ENCODE results near the gene C1RL. TPM values are rescaled to one million over a fixed set of nuclear protein-coding genes. Genes with fewer than 3 reads are reported as not detected.
A peak's percentile ranks its signal among the peaks of the same experiment; 100 is the strongest.

Gene C1RL
- total RNA-seq, 2 experiments from 2014 or later, result 8.6 to 10.1 TPM

DNA sequence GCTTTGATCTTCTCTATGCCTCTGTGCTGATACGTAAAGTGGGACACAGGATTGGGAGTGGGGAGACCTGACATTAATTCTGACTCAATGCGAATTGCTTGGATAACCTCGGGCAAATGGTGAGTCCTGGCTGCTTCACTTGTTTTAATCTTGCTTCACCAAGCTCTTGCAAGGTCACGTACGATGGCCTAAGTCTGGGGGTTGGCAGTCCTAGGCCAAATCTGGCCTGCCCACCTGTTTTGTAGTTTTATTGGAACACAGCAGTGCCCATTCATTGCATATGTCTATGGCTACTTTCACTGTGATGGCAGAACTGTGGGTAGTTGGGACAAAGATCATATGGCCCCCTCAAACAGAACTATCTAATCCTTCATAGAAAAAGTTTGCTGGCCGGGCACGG, 34.5 kb upstream of the C1RL start:
- H3K4me3 Mint-ChIP-seq, result no peak overlapping the region
- H3K27me3 Mint-ChIP-seq, result no peaks in the 10 kb centered on the region
- no peaks in the 10 kb centered on the region for H3K9me3 Mint-ChIP-seq
- peaks cover 10% of the 10 kb centered on the region for H3K36me3 Mint-ChIP-seq
- no peak for DNase-seq
- H3K27ac Mint-ChIP-seq, result no peak overlapping the region
- H3K4me1 Mint-ChIP-seq, result peaks cover 3% of the 10 kb centered on the region

DNA sequence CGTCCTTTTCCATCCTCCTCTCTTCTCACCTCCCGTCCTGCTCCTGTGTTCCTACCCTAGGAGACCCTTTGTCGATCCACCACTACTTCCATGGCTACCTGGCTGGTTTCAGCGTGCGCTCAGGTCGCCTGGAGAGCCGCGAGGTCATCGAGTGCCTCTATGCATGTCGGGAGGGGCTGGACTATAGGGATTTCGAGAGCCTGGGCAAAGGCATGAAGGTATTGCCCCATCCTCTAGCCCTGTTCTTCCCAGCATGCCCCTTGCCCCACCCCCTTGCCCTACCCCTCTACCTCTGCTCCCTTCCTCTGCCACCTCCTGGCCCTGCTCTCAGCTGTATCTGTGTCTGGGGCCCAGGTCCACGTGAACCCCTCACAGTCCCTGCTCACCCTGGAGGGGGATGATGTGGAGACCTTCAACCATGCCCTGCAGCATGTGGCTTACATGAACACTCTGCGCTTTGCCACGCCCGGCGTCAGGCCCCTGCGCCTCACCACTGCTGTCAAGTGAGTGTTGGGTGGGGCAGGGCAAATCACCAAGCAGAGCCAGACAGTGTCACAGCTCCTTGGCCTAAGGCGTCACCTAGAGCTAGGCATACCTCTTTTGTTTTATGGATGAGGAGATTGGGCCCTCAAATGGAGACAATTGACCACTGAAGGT, 33.9 kb upstream of the C1RL start:
- no peak overlapping the region for H3K4me3 Mint-ChIP-seq
- H3K9me3 Mint-ChIP-seq, result no peaks in the 10 kb centered on the region
- peaks cover 9% of the 10 kb centered on the region for H3K36me3 Mint-ChIP-seq
- H3K27ac Mint-ChIP-seq, result no peak overlapping the region
- H3K4me1 Mint-ChIP-seq, result peaks cover 3% of the 10 kb centered on the region
- no peaks in the 10 kb centered on the region for H3K27me3 Mint-ChIP-seq
- DNase-seq, result no peak

DNA sequence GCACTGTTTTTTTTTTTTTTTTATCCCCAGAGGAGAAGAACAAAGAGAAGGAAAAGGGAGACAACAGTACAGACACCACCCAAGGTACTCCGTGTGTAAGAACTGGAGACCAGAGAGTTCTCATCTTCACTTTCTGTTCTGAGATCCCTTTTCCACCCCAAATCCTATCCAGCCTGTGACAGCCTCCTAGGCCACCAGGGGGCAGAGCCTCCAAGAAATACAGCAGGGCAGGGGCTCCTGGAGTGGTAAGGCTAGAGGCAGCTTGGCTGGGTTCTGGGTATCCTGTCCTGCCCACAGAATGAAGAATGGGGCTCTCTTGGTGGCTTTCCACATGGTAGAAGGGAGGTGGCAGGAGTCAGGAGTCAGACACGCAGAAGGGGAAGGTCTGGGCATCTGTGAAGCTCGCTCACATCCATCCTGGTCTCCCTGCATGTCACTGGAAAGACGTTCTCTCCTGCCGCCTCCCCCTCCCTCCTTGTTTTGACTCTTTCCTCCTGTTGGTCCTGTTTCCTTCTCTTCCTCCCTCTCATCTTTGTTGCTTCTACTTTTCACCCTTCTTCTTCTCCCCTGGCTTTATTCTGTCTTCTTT, 33.1 kb upstream of the C1RL start:
- Mint-ChIP-seq H3K36me3 (peaks cover 11% of the 10 kb centered on the region), H3K27ac (no peak overlapping the region), H3K4me1 (peaks cover 3% of the 10 kb centered on the region), H3K4me3 (no peak overlapping the region), H3K27me3 (no peaks in the 10 kb centered on the region), H3K9me3 (no peaks in the 10 kb centered on the region)
- peak; percentile 52 for DNase-seq

DNA sequence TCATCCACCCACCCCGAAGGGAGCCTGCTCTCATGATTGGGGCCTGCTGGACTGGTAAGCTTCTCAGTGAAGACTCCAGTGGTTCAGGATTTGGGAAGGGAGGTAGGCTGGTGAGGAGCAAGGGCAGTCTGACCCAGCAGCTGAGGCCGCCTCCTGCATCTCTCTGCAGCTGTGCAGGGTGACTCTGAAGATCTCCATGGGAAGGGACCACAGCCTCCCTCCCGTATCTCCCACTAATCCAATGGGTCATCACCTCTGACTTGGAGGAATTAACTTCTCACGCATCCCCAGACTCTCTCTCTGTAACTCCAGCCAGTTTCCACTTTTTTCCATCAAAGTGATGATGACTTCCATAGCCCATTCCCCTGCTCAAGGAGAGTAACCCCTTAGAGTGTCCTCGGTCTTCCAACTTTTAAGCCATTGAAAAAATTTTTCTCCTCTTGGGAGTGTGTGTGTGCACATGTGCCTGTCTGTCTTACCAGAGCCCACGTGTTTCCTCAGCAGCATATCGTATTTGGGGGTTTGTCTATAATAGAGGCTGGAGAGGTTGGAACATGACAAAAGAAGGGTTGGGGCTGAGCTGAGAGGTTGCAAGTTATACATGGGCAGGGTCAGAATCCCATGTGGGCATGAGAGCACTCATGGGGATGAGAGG, 32.5 kb upstream of the C1RL start:
- Mint-ChIP-seq H3K4me3 (no peak overlapping the region), H3K9me3 (no peaks in the 10 kb centered on the region), H3K27me3 (no peaks in the 10 kb centered on the region), H3K36me3 (peaks cover 11% of the 10 kb centered on the region), H3K27ac (no peak overlapping the region), H3K4me1 (peaks cover 3% of the 10 kb centered on the region)
- no peak for DNase-seq

DNA sequence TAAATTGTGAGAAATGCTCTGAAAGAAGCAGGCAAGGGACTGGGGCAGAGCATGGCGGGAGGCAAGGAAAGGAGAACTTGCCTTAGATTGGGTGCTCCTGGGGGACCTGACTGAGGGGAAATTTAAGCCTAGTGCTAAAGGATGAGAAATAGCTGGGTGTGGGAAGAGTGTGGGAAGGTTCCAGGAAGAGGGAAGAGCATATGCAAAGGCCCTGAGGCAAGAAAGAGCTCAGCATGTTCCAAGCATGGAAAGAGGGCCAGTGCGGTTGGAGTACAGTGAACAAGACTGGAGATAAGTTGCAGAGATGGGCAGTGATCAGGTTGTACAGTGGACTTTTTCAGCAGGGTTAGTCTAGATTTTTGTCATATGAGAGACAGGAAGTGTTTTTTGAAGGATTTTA, 30.2 kb upstream of the C1RL start:
- H3K36me3 Mint-ChIP-seq, result peaks cover 15% of the 10 kb centered on the region
- H3K27ac Mint-ChIP-seq, result no peak overlapping the region
- peaks cover 3% of the 10 kb centered on the region for H3K4me1 Mint-ChIP-seq
- no peak for DNase-seq
- H3K4me3 Mint-ChIP-seq, result no peak overlapping the region
- H3K9me3 Mint-ChIP-seq, result no peaks in the 10 kb centered on the region
- no peaks in the 10 kb centered on the region for H3K27me3 Mint-ChIP-seq

DNA sequence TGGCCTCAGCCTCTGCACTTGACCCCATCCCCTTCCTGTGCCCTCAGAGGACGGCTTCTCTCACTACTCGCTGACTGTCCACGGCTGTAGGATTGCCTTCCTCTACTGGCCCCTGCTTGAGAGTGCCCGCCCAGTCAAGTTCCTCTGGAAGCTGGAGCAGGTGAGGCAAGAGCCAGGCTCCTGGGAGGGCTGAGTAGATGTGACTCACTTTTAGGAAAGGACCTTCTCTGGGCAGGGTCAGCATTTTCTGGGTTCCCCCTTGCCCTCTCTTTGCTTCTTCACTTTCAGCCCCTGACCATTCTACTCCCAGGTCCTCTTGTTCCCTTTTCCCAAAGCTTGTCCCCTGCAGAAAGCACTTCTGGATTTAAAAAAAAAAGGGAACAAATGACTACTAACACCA, 28.9 kb upstream of the C1RL start:
- Mint-ChIP-seq H3K9me3 (no peaks in the 10 kb centered on the region), H3K4me3 (no peak overlapping the region), H3K27me3 (no peaks in the 10 kb centered on the region), H3K36me3 (peaks cover 12% of the 10 kb centered on the region), H3K4me1 (peaks cover 3% of the 10 kb centered on the region), H3K27ac (no peak overlapping the region)
- DNase-seq, result no peak

DNA sequence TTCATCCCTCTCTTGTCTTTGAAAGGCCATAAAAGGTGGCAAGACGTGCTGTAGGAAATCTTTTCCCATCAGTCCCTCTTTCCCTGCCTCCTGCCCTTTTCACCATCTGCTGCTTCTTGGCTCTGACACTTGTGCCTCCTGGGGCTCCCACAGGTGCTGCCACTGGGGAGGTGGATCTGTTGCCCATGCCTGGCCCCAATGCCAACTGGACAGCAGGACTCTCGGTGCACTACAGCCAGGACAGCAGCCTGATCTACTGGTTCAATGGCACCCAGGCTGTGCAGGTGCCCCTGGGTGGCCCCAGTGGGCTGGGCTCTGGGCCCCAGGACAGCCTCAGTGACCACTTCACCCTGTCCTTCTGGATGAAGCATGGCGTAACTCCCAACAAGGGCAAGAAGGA, 27.7 kb upstream of the C1RL start:
- DNase-seq, result no peak
- Mint-ChIP-seq H3K4me3 (no peak overlapping the region), H3K27me3 (no peaks in the 10 kb centered on the region), H3K36me3 (peaks cover 14% of the 10 kb centered on the region), H3K9me3 (no peaks in the 10 kb centered on the region), H3K4me1 (peaks cover 6% of the 10 kb centered on the region), H3K27ac (no peak overlapping the region)

DNA sequence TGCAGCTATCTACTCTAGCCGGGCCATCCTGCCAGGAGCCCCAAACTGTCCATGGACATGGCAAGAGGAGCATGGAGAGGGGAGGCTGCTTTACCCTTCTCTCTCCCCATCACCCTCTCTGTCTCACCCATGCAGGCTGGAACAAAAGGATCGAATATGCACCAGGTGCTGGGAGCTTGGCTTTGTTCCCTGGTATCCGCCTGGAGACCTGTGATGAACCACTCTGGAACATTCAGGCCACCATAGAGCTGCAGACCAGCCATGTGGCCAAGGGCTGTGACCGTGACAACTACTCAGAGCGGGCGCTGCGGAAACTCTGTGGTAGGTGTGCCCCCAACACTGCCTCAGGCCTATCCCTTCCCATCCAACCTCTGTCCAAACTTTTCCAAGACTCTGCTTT, 27.1 kb upstream of the C1RL start:
- H3K4me3 Mint-ChIP-seq, result no peak overlapping the region
- H3K27ac Mint-ChIP-seq, result no peak overlapping the region
- DNase-seq, result no peak
- H3K9me3 Mint-ChIP-seq, result no peaks in the 10 kb centered on the region
- peaks cover 11% of the 10 kb centered on the region for H3K36me3 Mint-ChIP-seq
- no peaks in the 10 kb centered on the region for H3K27me3 Mint-ChIP-seq
- H3K4me1 Mint-ChIP-seq, result peaks cover 11% of the 10 kb centered on the region

DNA sequence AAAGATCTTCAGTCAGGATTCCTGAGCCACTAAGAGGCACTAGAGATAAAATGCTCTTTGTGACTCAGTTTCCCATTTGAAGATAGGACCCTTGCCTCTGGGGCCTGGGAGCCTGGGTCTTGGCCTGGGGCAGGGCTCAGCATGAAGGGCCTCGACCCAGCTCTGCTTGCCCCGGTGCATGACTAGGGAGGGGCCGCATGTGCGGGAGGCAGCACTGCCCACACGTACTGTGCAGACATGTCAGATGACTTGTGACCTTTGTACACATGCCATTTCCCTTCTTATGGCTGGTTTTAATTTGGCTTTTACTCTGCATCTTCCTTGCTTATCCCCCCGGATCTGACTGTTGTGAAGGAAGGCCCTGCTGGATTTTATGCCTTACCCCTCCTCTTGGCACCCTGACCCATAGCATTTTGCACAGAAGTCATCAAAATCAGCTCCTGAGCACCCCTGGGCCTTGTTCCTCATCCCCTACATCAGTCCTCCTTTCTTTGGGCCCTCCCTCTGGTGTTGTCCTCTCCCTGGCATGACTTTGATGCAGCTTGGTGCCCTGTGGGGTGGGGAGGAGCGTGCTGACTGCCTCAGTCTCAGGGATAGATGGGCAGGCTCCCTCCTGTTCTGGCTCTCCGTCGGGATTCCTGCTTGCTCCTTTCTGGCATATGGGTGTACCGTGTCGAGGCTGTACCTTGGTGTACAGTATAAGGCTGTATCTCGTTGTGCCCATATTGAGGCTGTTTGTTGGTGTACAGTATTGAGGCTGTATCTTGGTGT, 25.6 kb upstream of the C1RL start:
- Mint-ChIP-seq H3K4me1 (peaks cover 16% of the 10 kb centered on the region), H3K27ac (no peak overlapping the region), H3K4me3 (no peak overlapping the region), H3K27me3 (no peaks in the 10 kb centered on the region), H3K9me3 (no peaks in the 10 kb centered on the region), H3K36me3 (peaks cover 11% of the 10 kb centered on the region)
- DNase-seq, result no peak

DNA sequence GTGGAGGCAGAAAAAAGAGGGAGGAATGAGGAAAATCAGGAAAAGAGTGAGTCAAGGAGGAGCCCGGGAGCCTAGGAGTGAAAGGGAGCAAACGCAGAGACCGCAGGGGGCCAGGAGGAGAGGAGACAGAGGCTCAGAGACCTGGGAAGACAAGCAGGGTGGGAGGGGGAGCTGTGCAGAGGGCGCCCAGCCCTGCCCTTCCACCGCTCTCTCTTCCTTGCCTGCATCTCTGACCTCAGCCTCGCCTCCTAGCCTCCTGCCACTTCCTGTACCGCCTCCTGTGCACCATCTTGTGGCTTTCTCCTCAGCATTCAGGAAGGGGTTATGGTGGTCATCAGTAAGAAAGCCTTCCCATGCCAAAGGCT, 22.5 kb upstream of the C1RL start:
- peak overlapping the region; percentile 69 for H3K27ac Mint-ChIP-seq
- H3K9me3 Mint-ChIP-seq, result no peaks in the 10 kb centered on the region
- peaks cover 20% of the 10 kb centered on the region for H3K4me1 Mint-ChIP-seq
- H3K4me3 Mint-ChIP-seq, result peak overlapping the region; percentile 89
- H3K27me3 Mint-ChIP-seq, result no peaks in the 10 kb centered on the region
- DNase-seq, result peak; percentile 32
- H3K36me3 Mint-ChIP-seq, result peaks cover 8% of the 10 kb centered on the region

DNA sequence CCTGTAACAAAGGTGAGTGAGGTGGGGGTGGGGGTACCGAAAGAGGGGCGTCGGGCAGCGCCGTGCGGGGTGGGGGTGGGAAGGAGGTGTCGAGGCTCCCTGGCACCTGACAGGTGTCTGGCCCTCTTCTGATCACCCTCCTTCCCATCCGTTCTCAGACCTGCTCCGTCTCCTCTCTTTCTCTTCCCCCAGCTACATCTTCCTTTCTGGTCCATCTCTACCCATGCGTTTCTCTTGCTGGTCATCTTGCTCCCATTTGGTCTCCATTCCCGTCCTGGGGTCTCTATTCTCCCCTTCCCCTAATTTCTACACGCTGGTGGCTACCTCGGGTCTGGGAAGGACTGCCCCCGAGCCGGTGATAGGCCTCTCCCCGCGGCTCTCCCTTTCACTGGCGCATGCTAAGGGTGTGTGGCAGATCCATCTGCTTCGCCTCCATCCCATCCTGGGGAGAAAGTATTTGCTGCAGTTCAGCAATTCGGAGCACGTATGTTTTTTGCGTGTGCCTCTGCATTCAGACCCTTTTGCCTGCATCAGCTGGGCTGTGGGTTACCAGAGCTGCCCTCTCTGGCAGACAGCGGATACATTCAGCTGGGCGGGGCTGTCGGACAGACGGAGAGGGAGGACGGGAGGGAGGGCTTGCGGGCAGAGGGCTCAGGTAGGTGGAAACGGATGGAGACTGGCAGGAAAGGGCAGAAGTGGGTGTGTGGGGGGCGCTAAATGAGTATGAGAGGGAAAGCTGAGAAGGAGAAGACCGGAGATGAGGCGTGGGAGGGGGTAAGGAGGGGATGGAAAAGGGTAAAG, 21.9 kb upstream of the C1RL start:
- H3K36me3 Mint-ChIP-seq, result peaks cover 8% of the 10 kb centered on the region
- no peaks in the 10 kb centered on the region for H3K9me3 Mint-ChIP-seq
- peak; percentile 58 for DNase-seq
- H3K4me3 Mint-ChIP-seq, result peak overlapping the region; percentile 89
- H3K27me3 Mint-ChIP-seq, result no peaks in the 10 kb centered on the region
- peak overlapping the region; percentile 69 for H3K27ac Mint-ChIP-seq
- H3K4me1 Mint-ChIP-seq, result peaks cover 20% of the 10 kb centered on the region

DNA sequence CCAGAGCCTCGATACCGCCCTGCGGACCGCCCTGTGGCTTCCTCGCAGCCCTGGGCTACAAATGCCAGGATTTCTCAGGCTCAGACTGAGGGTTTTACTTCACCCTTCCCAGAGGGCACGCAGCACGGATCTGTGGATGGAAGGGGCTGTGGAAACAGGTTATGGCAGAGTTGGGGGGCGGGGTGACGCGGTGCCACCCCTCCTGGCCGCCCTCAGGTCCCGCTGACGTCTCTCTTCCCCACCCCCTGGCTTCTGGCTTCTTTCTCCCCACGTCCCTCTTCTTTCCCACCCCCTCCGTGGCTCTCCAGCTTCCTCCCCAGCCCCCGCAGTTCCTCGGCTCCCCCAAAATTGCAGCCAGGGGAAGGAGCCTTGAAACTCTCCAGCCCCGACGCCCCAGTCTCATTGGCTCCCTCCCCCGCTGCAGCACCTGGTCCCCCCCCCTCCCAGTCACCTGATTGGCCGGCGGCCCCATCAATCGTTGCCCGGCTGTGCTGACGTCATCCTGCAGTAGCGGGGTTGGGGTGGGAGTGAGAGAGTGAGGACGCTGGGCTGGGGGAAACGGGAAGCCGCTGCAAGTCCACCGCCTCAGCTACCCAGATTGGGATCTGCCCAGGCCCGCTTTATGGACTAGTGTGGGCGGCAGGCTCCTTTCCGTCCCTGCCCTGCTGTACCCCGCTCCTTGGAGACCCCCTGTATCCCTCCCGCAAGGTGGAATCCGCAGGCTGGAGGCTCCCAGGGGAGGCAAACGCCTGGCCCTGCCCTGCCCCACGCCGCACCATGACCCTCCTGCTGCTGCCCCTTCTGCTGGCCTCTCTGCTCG, 21.1 kb upstream of the C1RL start, which contains the start of gene CLSTN3:
Gene CLSTN3, plus strand, starts transcription at position 500 of the 820 bp plus-strand sequence. Its CDS starts 278 bp downstream, at position 778.
- H3K36me3 Mint-ChIP-seq, result peaks cover 4% of the 10 kb centered on the region
- no peaks in the 10 kb centered on the region for H3K9me3 Mint-ChIP-seq
- no peaks in the 10 kb centered on the region for H3K27me3 Mint-ChIP-seq
- H3K27ac Mint-ChIP-seq, result peak within 1 kb of the TSS; percentile 69
- peaks cover 20% of the 10 kb centered on the region for H3K4me1 Mint-ChIP-seq
- peak; percentile 83 for DNase-seq
- H3K4me3 Mint-ChIP-seq, result peak within 1 kb of the TSS; percentile 89

DNA sequence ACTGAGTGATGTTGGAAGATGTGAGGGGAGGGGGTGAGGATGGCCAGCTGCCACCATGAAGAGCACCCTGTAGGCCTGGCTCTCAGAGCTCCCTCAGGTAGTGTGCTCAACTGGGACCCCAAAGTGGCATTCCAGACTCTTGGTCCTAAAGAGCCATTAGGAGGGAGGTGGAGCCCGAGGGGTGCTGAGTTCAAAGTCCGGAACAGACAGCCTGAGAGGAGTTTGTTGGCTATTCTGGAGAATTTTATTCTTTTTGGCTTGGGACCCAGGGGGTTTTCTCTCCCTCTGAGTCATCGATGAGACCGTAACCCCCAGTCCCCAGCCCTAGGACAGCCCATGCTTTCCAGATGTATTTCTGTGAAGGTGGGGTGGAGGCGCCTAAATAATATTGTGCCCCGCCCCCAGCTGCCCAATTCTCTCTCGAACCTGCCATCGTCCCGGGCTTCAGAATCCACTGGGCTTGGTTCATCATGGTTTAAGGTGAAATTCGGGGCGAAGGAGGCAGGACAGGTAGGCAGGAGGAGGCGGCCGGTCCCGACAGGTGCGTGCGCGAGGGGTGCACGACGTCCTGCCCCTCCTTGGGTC, 20.4 kb upstream of the C1RL start:
- no peaks in the 10 kb centered on the region for H3K27me3 Mint-ChIP-seq
- H3K27ac Mint-ChIP-seq, result no peak overlapping the region
- H3K4me3 Mint-ChIP-seq, result peak overlapping the region; percentile 89
- peaks cover 20% of the 10 kb centered on the region for H3K4me1 Mint-ChIP-seq
- no peak for DNase-seq
- H3K36me3 Mint-ChIP-seq, result peaks cover 4% of the 10 kb centered on the region
- no peaks in the 10 kb centered on the region for H3K9me3 Mint-ChIP-seq
